GM12878 (cell line): ENCODE results near the gene IKZF1. TPM values are rescaled to one million over a fixed set of nuclear protein-coding genes. Genes with fewer than 3 reads are reported as not detected.
A peak's percentile ranks its signal among the peaks of the same experiment; 100 is the strongest.

Source experiments
- ATAC-seq: fragments of 200-7000 bp; cut with Tn5 transposase; 3 replicates; pipeline ENCODE4 v1.9.1; 2020; ENCODE audit warnings: mild to moderate bottlenecking, moderate library complexity
- BruUV-seq: library from RNA; stranded (reverse); fragments of 400-500 nt; replicated peaks from 2 replicates; lab custom pipeline; 2021; lab: Mats Ljungman, UMichigan
- CTCF ChIA-PET: fragments of 300-600 bp; sonication (Branson Sonifier 250); formaldehyde crosslinking; extraction: SDS; loops from one replicate; lab custom pipeline; 2021; ENCODE audit warnings: inconsistent platforms; lab: Yijun Ruan, JAX
- POLR2A ChIA-PET: fragments of 350-600 bp; formaldehyde crosslinking; extraction: SDS; loops from one replicate; lab custom pipeline; 2021; ENCODE audit warnings: inconsistent platforms; lab: Charles Lee
- RAD21 ChIA-PET: fragments of 300-600 bp; sonication (Branson Sonifier 250); formaldehyde crosslinking; loops from one replicate; lab custom pipeline; 2023; ENCODE audit warnings: antibody characterized with exemption; ENCODE audit not compliant: unreplicated experiment; lab: Charles Lee
- SMC1A ChIA-PET: fragments of 300-600 bp; sonication (Branson Sonifier 250); formaldehyde crosslinking; loops from one replicate; lab custom pipeline; 2023; ENCODE audit not compliant: unreplicated experiment, uncharacterized antibody; lab: Charles Lee
- DNase-seq: peaks from one replicate; pipeline ENCODE4 v3.0.0-alpha.2; 2011; ENCODE audit warnings: low read depth, low spot score
- FAIRE-seq: peaks from 3 replicates; lab custom pipeline; 2011; peaks lifted over from hg19 to GRCh38; lab: Jason Lieb, UNC
- H2AFZ ChIP-seq: 2 replicates; pipeline ENCODE4 v1.6.0; 2011; ENCODE audit warnings: low read depth, low read length, control low read depth; ENCODE audit not compliant: control insufficient read depth
- H3K27ac ChIP-seq: 2 replicates; pipeline ENCODE4 v1.5.1; 2011; ENCODE audit warnings: control low read depth; ENCODE audit not compliant: control insufficient read depth, insufficient read depth
- H3K27me3 ChIP-seq, 2 experiments: replicated peaks in 1 of 2; 2 replicates each; pipeline versions ENCODE4 v1.6.0 to v1.6.1; 2011; ENCODE audit warnings: low read length in 1 of 2; ENCODE audit not compliant: control insufficient read depth in 2 of 2, insufficient read depth in 2 of 2
- H3K36me3 ChIP-seq, 2 experiments: 2 replicates each; pipeline ENCODE4 v1.5.1; 2011; ENCODE audit warnings: low read length in 1 of 2; ENCODE audit not compliant: control insufficient read depth in 2 of 2, insufficient read depth in 2 of 2
- H3K4me1 ChIP-seq: 2 replicates; pipeline ENCODE4 v1.6.1; 2011; ENCODE audit warnings: mild to moderate bottlenecking, low read length, moderate library complexity, mixed read lengths; ENCODE audit not compliant: control insufficient read depth, insufficient read depth
- H3K4me2 ChIP-seq: 2 replicates; pipeline ENCODE4 v1.6.0; 2011; ENCODE audit warnings: control low read depth; ENCODE audit not compliant: control insufficient read depth, insufficient read depth
- H3K4me3 ChIP-seq: fragments of 200-600 bp; sonication (generic); 2 replicates; pipeline ENCODE4 v1.5.1; 2016
- H3K79me2 ChIP-seq: 2 replicates; pipeline ENCODE4 v1.6.0; 2011; ENCODE audit warnings: low read length; ENCODE audit not compliant: control insufficient read depth, insufficient read depth
- H3K9ac ChIP-seq: 2 replicates; pipeline ENCODE4 v1.8.0; 2011; ENCODE audit warnings: low read length, control low read depth, mixed read lengths; ENCODE audit not compliant: control insufficient read depth, insufficient read depth
- H3K9me3 ChIP-seq: replicated peaks from 3 replicates; pipeline ENCODE4 v1.5.1; 2011; ENCODE audit warnings: mild to moderate bottlenecking, low read length; ENCODE audit not compliant: control insufficient read depth, insufficient read depth
- H4K20me1 ChIP-seq: 2 replicates; pipeline ENCODE4 v1.6.0; 2011; ENCODE audit not compliant: control insufficient read depth, insufficient read depth
- BMI1 ChIP-seq: fragments of 450-650 bp; IDR thresholded peaks from 2 replicates; pipeline ENCODE4 v1.6.1; 2016; ENCODE audit warnings: mild to moderate bottlenecking, moderate library complexity, borderline replicate concordance
- IRF4 ChIP-seq: IDR thresholded peaks from 2 replicates; pipeline ENCODE4 v1.6.1; 2011; ENCODE audit warnings: low read depth, low read length
- MEF2A ChIP-seq: IDR thresholded peaks from 2 replicates; pipeline ENCODE4 v1.6.1; 2011; ENCODE audit warnings: low read depth, mild to moderate bottlenecking, low read length, moderate library complexity; ENCODE audit not compliant: insufficient read depth
- MTA3 ChIP-seq: IDR thresholded peaks from 2 replicates; pipeline ENCODE4 v1.6.1; 2012; ENCODE audit warnings: low read length, inconsistent platforms, borderline replicate concordance
- MYB ChIP-seq: fragments of 150-350 bp; IDR thresholded peaks from 2 replicates; pipeline ENCODE4 v1.6.1; 2014; ENCODE audit warnings: mild to moderate bottlenecking, low read depth, low read length, borderline replicate concordance
- NFIC ChIP-seq: IDR thresholded peaks from 2 replicates; pipeline ENCODE4 v1.6.1; 2012; ENCODE audit warnings: low read depth, mild to moderate bottlenecking, inconsistent platforms, low read length, moderate library complexity
- POLR2AphosphoS2 ChIP-seq: IDR thresholded peaks from 2 replicates; pipeline ENCODE4 v1.6.1; 2011; ENCODE audit warnings: low read depth, mild to moderate bottlenecking, low read length, improper control_type of control experiment, moderate library complexity
- SPI1 ChIP-seq: IDR thresholded peaks from 2 replicates; pipeline ENCODE4 v1.6.1; 2011; ENCODE audit warnings: low read depth, mild to moderate bottlenecking, low read length, moderate library complexity, borderline replicate concordance; ENCODE audit not compliant: insufficient read depth
- USF2 ChIP-seq: IDR thresholded peaks from 2 replicates; pipeline ENCODE4 v1.6.1; 2011; ENCODE audit warnings: low read depth, low read length, improper control_type of control experiment, borderline replicate concordance
- WGBS: methylation state at CpG from one replicate; pipeline ENCODE4 v1.1.6; 2016; ENCODE audit warnings: low lambda C conversion rate; ENCODE audit not compliant: insufficient replicate concordance, insufficient coverage; ENCODE audit errors: missing lambda C conversion rate; 5-methylcytosine and 5-hydroxymethylcytosine counted together
- in situ Hi-C: fragments of 300-500 bp; cut with MboI; formaldehyde crosslinking; loops from 9 replicates; pipeline ENCODE4 v1.14.3; 2018; ENCODE audit warnings: mixed read lengths
- intact Hi-C: fragments of 100-400 bp; cut with micrococcal nuclease; formaldehyde crosslinking; loops from one replicate; pipeline ENCODE4 v1.14.2; 2022; ENCODE audit not compliant: unreplicated experiment
- polyA plus RNA-seq, 11 experiments: library from polyadenylated mRNA; depleted of rRNA in 4 of 11; unstranded in 6 of 11; stranded (reverse) in 5 of 11; fragments of >200 nt; fragmentation: Nextera tagmentation in 4 of 11; fragmentation: Illumina TruSeq in 1 of 11; extraction: Ambion mirVana in 4 of 11; extraction: Trizol in 1 of 11; gene quantifications; 1 replicate in 1 of 11; 2 replicates in 10 of 11; pipeline versions ENCODE4 v1.2.1 to v1.2.3, GENCODE V29; 2011 to 2016; ENCODE audit warnings: inconsistent platforms in 2 of 11, missing spikeins in 2 of 11, low read depth in 1 of 11
- total RNA-seq, 4 experiments: library from RNA; depleted of rRNA in 3 of 4; stranded (reverse); fragments of >200 nt in 3 of 4; fragmentation: Illumina TruSeq in 1 of 4; extraction: Trizol in 1 of 4; gene quantifications; 2 replicates each; pipeline versions ENCODE4 v1.2.1 to v1.2.3, GENCODE V29; 2013 to 2021
- TF ChIP-seq, protein P1 (sequence below): fragments of 450-650 bp; formaldehyde crosslinking; IDR thresholded peaks from 2 replicates; pipeline ENCODE4 v1.4.0; 2020; ENCODE audit warnings: mild to moderate bottlenecking, moderate library complexity
- TF ChIP-seq, protein P2 (sequence below): fragments of 450-650 bp; IDR thresholded peaks from 2 replicates; pipeline ENCODE4 v1.6.1; 2017; ENCODE audit warnings: antibody characterized with exemption, mild to moderate bottlenecking, moderate library complexity

The IKZF1 gene
- total and polyA plus RNA-seq, 10 of the 15 experiments (the other 5 are each of a cell fraction or from before 2014, with no cell fraction given), result 27.2 to 125 (median 71.6) TPM

DNA sequence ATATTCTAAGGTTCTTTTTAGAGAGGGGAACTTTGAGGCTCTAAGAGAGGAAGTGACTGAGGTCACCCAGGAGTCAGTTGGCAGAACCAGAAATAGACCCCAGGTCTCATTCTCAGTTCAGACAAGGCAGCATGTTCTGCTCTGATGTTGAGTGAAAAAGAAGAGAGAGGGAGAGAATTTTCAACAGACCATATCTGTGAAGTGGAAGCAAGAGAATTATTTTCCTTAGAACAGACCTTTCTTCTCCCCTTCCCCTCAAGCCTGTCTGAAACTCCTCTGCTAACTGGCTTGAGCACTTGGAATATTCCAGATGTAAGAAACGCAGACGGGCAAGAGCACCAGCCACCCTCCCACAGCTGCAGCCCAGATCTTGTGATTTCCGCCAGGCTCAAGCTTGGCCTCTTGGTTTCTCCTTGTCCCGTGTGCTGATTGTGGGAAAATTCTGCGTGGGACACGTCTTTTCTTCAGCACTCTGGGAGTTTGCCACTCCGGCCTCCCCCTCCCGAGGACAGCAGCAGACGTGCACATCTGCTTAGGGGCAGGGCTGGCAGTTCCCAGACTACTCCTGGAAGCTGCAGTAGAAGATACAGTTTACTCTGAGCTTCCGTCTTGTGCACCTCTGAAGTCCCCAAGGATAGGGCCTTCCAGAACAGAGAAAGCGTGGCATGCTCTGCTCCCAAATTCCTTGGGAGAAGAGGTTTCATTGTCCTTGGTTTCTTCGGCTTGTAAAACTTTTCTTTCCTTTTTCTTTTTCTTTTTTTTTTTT, 22.7 kb upstream of the IKZF1 start (continued):
- TF ChIP-seq USF2, result no peak
- peak; percentile 93 for TF ChIP-seq NFIC

DNA sequence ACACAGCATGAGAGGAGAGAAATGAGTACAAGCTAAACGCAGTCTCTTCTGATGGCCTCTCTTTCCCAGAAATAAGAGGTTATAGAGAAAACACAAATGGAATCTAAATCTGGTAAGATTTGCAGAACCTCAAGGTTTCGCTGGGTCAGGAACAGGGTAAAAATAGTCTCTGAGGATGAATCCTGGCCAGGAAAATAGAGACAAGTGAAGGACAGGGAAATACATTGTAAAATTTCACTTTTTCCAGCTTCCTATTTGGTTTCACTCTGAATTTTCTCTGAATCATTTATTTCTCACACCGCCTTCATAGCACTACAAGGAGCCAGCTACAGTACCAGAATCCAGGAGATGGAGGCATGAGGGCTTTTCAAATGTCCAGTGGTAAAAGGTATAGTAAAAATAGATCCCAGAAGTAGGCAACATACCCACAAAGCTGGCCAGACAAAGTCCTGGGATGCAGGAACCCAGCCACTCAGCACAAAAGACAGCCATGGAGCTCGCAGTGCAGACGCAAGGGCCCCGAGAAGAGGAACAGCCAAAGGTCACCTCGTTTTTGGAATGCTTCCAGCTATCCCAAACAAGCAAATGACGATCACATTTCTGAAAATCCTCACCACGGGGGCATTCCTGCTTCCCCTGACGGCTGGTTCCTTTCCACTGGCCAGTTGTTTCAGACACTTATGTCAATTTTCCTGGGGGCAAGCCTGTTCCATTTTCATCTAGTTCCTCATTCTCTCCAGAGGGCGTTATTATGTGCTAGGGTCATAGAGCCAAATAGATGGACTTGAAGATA, 21.5 kb upstream of the IKZF1 start:
- peak overlapping the region; percentile 69 for H3K4me3 ChIP-seq
- CTCF ChIA-PET, result interaction anchor here (0.9 to 4.6 kb wide), 14 partner anchors 10 to 135 kb away, joined by 3 to 85 read pairs (median 6); no protein-coding TSS in a partner anchor
- FAIRE-seq (no peak), DNase-seq (no peak), ATAC-seq (no peak)
- 12% methylated on average over 11 of the region's 11 CpGs for WGBS
- peaks cover 5% of the 10 kb centered on the region; the same call in 1 of the 2 replicates for H3K79me2 ChIP-seq
- peak overlapping the region; percentile 63 for H3K9ac ChIP-seq
- RAD21 ChIA-PET, result interaction anchor here (0.6 to 4.9 kb wide), 21 partner anchors 10 to 160 kb away, joined by 3 to 142 read pairs (median 3); partner anchors contain the start of gene IKZF1
- no peaks in the 10 kb centered on the region for H3K36me3 ChIP-seq
- intact Hi-C loops (no loop called here), in situ Hi-C loops (no loop called here)
- peaks cover 2% of the 10 kb centered on the region; the same call in 2 of the 3 replicates for H3K9me3 ChIP-seq
- SMC1A ChIA-PET, result interaction anchor here (0.7 to 11.5 kb wide), 23 partner anchors 13 to 205 kb away, joined by 3 to 274 read pairs (median 4); partner anchors contain the start of gene IKZF1
- no peaks in the 10 kb centered on the region for H3K27me3 ChIP-seq
- no TSS peak for BruUV-seq
- peak overlapping the region; percentile 82 for H3K27ac ChIP-seq
- peaks cover 53% of the 10 kb centered on the region for H3K4me1 ChIP-seq
- POLR2A ChIA-PET, result interaction anchor here (0.6 to 8.6 kb wide), 20 partner anchors 10 to 894 kb away, joined by 3 to 106 read pairs (median 7); partner anchors contain the start of gene IKZF1
- H2AFZ ChIP-seq, result 0 out of 2 replicates have a peak overlapping the region, but pooled peaks have one; percentile 21
- no peaks in the 10 kb centered on the region for H4K20me1 ChIP-seq
- H3K4me2 ChIP-seq, result peak overlapping the region; percentile 81
- TF ChIP-seq, protein P1, sequence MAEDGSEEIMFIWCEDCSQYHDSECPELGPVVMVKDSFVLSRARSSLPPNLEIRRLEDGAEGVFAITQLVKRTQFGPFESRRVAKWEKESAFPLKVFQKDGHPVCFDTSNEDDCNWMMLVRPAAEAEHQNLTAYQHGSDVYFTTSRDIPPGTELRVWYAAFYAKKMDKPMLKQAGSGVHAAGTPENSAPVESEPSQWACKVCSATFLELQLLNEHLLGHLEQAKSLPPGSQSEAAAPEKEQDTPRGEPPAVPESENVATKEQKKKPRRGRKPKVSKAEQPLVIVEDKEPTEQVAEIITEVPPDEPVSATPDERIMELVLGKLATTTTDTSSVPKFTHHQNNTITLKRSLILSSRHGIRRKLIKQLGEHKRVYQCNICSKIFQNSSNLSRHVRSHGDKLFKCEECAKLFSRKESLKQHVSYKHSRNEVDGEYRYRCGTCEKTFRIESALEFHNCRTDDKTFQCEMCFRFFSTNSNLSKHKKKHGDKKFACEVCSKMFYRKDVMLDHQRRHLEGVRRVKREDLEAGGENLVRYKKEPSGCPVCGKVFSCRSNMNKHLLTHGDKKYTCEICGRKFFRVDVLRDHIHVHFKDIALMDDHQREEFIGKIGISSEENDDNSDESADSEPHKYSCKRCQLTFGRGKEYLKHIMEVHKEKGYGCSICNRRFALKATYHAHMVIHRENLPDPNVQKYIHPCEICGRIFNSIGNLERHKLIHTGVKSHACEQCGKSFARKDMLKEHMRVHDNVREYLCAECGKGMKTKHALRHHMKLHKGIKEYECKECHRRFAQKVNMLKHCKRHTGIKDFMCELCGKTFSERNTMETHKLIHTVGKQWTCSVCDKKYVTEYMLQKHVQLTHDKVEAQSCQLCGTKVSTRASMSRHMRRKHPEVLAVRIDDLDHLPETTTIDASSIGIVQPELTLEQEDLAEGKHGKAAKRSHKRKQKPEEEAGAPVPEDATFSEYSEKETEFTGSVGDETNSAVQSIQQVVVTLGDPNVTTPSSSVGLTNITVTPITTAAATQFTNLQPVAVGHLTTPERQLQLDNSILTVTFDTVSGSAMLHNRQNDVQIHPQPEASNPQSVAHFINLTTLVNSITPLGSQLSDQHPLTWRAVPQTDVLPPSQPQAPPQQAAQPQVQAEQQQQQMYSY (CRISPR knock-in tag), result no peak
- TF ChIP-seq SPI1 (0 out of 2 replicates have a peak, but pooled peaks have one; percentile 13), MTA3 (no peak), BMI1 (no peak), POLR2AphosphoS2 (no peak), IRF4 (no peak), MEF2A (no peak), MYB (no peak)
- TF ChIP-seq, protein P2, sequence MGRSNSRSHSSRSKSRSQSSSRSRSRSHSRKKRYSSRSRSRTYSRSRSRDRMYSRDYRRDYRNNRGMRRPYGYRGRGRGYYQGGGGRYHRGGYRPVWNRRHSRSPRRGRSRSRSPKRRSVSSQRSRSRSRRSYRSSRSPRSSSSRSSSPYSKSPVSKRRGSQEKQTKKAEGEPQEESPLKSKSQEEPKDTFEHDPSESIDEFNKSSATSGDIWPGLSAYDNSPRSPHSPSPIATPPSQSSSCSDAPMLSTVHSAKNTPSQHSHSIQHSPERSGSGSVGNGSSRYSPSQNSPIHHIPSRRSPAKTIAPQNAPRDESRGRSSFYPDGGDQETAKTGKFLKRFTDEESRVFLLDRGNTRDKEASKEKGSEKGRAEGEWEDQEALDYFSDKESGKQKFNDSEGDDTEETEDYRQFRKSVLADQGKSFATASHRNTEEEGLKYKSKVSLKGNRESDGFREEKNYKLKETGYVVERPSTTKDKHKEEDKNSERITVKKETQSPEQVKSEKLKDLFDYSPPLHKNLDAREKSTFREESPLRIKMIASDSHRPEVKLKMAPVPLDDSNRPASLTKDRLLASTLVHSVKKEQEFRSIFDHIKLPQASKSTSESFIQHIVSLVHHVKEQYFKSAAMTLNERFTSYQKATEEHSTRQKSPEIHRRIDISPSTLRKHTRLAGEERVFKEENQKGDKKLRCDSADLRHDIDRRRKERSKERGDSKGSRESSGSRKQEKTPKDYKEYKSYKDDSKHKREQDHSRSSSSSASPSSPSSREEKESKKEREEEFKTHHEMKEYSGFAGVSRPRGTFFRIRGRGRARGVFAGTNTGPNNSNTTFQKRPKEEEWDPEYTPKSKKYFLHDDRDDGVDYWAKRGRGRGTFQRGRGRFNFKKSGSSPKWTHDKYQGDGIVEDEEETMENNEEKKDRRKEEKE, result no peak
